Measurements from ENCODE around the gene SGCE. TPM values are rescaled to one million over a fixed set of nuclear protein-coding genes. Genes with fewer than 3 reads are reported as not detected.

The SGCE gene
- total RNA-seq, 1 experiment from 2014 or later = 30.4 TPM

DNA sequence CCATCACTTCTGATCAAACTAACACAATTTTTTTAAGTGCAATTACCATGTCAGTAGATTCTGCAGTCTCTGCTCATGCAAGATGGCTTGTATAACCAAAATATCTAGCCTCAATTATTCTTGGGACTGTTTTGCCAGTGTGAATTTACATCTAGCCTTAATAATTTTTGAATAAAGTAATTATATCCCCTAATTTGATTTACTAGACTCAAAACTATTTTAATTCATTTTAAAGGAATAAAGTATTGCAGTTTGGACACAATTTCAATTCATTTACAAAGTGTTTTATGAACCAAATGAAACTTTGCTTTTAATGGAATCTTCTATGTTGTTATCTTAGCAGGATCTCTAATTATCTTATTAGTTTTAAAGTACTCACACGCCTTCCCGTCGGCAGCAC is 55.7 kb downstream of the SGCE start:
- intact Hi-C loops (cut with micrococcal nuclease) = no loop called here
- ATAC-seq (no peak), DNase-seq (no peak)
- TF ChIP-seq EZH2phosphoT487 (IDR thresholded peaks at IDR 0.05; ENCODE audit: borderline replicate concordance, low read length) = no peak
- no peak for TF ChIP-seq CTCF (conservative IDR thresholded peaks at IDR 0.05; ENCODE audit: low read depth, low read length)
- TF ChIP-seq EZH2 (IDR thresholded peaks at IDR 0.05; ENCODE audit: low read length, unreplicated experiment) = no peak
- H3F3A ChIP-seq (ENCODE audit: low read length, unreplicated experiment) = no peaks in the 10 kb centered on the region
- no TSS peak for BruUV-seq (replicated peaks)
- no peaks in the 10 kb centered on the region for H3K9me2 ChIP-seq (replicated peaks; ENCODE audit: low read length)
- H3K4me3 ChIP-seq (ENCODE audit: low read length) = no peak overlapping the region
- no peak overlapping the region for H3K27ac ChIP-seq (ENCODE audit: low read length)
- H2AFZ ChIP-seq (ENCODE audit: low read length) = no peak overlapping the region
- H3K9me3 ChIP-seq (ENCODE audit: low read length) = no peaks in the 10 kb centered on the region
- H3K4me1 ChIP-seq (ENCODE audit: insufficient read depth, low read length) = no peaks in the 10 kb centered on the region
- H3K9ac ChIP-seq (ENCODE audit: low read length) = no peak overlapping the region
- ChIA-PET POLR2A (ENCODE audit: unreplicated experiment) (no interaction called here), CTCF (no interaction called here)
- H4K20me1 ChIP-seq (ENCODE audit: low read length) = no peaks in the 10 kb centered on the region
- no peaks in the 10 kb centered on the region for H3K79me2 ChIP-seq (ENCODE audit: low read length)
- no peak overlapping the region for H3K4me2 ChIP-seq (ENCODE audit: low read length)
- H3K36me3 ChIP-seq (ENCODE audit: low read depth, low read length) = peaks cover 4% of the 10 kb centered on the region; the same call in 1 of the 2 replicates
- no peaks in the 10 kb centered on the region for H3K27me3 ChIP-seq (ENCODE audit: low read length)

DNA sequence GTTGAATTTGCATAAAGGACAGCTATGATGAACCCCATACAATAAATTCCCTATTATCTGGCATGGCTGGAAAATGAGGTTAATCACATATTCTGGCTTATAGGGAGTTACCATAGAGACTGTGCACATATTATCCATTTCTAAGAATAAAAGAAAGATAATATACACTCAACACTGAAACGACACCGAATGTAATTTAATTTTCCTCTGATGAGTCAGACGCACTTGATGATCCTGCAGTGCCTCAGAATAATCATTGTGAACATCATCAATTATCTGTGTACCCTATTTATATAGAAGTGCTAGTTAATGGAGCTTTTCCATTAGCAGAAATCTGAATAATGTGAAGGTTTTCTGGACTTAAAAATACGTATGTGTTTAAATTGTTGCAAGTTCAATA is 60.2 kb downstream of the SGCE start:
- H3K79me2 ChIP-seq (ENCODE audit: low read length) = no peaks in the 10 kb centered on the region
- H2AFZ ChIP-seq (ENCODE audit: low read length) = no peak overlapping the region
- no peak overlapping the region for H3K9ac ChIP-seq (ENCODE audit: low read length)
- intact Hi-C loops (cut with micrococcal nuclease) = no loop called here
- POLR2A ChIA-PET (ENCODE audit: unreplicated experiment) = no interaction called here
- H3K27me3 ChIP-seq (ENCODE audit: low read length) = no peaks in the 10 kb centered on the region
- no peak overlapping the region for H3K27ac ChIP-seq (ENCODE audit: low read length)
- CTCF ChIA-PET = no interaction called here
- no peak overlapping the region for H3K4me3 ChIP-seq (ENCODE audit: low read length)
- H3F3A ChIP-seq (ENCODE audit: low read length, unreplicated experiment) = no peaks in the 10 kb centered on the region
- ATAC-seq (no peak), DNase-seq (no peak)
- BruUV-seq (replicated peaks) = no TSS peak
- H3K36me3 ChIP-seq (ENCODE audit: low read depth, low read length) = peaks cover 4% of the 10 kb centered on the region; the same call in 1 of the 2 replicates
- no peak overlapping the region for H3K4me2 ChIP-seq (ENCODE audit: low read length)
- no peaks in the 10 kb centered on the region for H3K9me3 ChIP-seq (ENCODE audit: low read length)
- H4K20me1 ChIP-seq (ENCODE audit: low read length) = no peaks in the 10 kb centered on the region
- H3K9me2 ChIP-seq (replicated peaks; ENCODE audit: low read length) = no peaks in the 10 kb centered on the region
- no peak for TF ChIP-seq EZH2 (IDR thresholded peaks at IDR 0.05; ENCODE audit: low read length, unreplicated experiment)
- no peak for TF ChIP-seq EZH2phosphoT487 (IDR thresholded peaks at IDR 0.05; ENCODE audit: borderline replicate concordance, low read length)
- no peak for TF ChIP-seq CTCF (conservative IDR thresholded peaks at IDR 0.05; ENCODE audit: low read depth, low read length)
- H3K4me1 ChIP-seq (ENCODE audit: insufficient read depth, low read length) = no peaks in the 10 kb centered on the region

- POLR2A ChIA-PET (ENCODE audit: unreplicated experiment) = no interaction called here
- Histone ChIP-seq H2AFZ (ENCODE audit: low read length) (no peak overlapping the region), H3F3A (ENCODE audit: low read length, unreplicated experiment) (no peaks in the 10 kb centered on the region), H3K4me1 (ENCODE audit: insufficient read depth, low read length) (no peaks in the 10 kb centered on the region), H3K4me2 (ENCODE audit: low read length) (no peak overlapping the region), H3K27ac (ENCODE audit: low read length) (no peak overlapping the region), H3K36me3 (ENCODE audit: low read depth, low read length) (peaks cover 4% of the 10 kb centered on the region; the same call in 1 of the 2 replicates), H3K9ac (ENCODE audit: low read length) (no peak overlapping the region), H3K9me3 (ENCODE audit: low read length) (no peaks in the 10 kb centered on the region), H3K4me3 (ENCODE audit: low read length) (no peak overlapping the region), H3K79me2 (ENCODE audit: low read length) (no peaks in the 10 kb centered on the region), H3K9me2 (replicated peaks; ENCODE audit: low read length) (no peaks in the 10 kb centered on the region), H3K27me3 (ENCODE audit: low read length) (no peaks in the 10 kb centered on the region), H4K20me1 (ENCODE audit: low read length) (no peaks in the 10 kb centered on the region)
- CTCF ChIA-PET = no interaction called here
- intact Hi-C loops (cut with micrococcal nuclease) = no loop called here
- ATAC-seq (no peak), DNase-seq (no peak)
- BruUV-seq (replicated peaks) = no TSS peak
- no peak for TF ChIP-seq EZH2phosphoT487 (IDR thresholded peaks at IDR 0.05; ENCODE audit: borderline replicate concordance, low read length)
- no peak for TF ChIP-seq EZH2 (IDR thresholded peaks at IDR 0.05; ENCODE audit: low read length, unreplicated experiment)
- TF ChIP-seq CTCF (conservative IDR thresholded peaks at IDR 0.05; ENCODE audit: low read depth, low read length) = no peak
Observed at GRCh38 chr7:94594882-94595281, 61.1 kb downstream of the SGCE start.
